Esophagus (tissue), 2 donors: ENCODE measurements around the gene KRTAP5-8. TPM values are rescaled to one million over a fixed set of nuclear protein-coding genes. Genes with fewer than 3 reads are reported as not detected.

Experiments
- polyA plus RNA-seq, 2 donors: library from polyadenylated mRNA; stranded (reverse); fragments of 200-250 nt; gene quantifications; one replicate each; pipeline ENCODE4 v1.2.3, GENCODE V29; 2013
- donor health status: healthy with polysubstance abuse.
- donor health status: Bipolar disorder and iron deficiency.

Gene KRTAP5-8
- polyA plus RNA-seq, 2 donors, result 0.07 to 0.31 TPM

Other genes starting within 250 kb of the KRTAP5-8 start
- 10 to 100 TPM; 26.2 to 41.8 TPM for gene DHCR7, start 89.6 kb upstream of the KRTAP5-8 start, polyA plus RNA-seq
- gene NADSYN1, start 84.8 kb upstream of the KRTAP5-8 start, polyA plus RNA-seq, result 10 to 100 TPM; 67.9 to 98.4 TPM
- gene KRTAP5-7, start 10.8 kb upstream of the KRTAP5-8 start, polyA plus RNA-seq, result under 1 TPM in 1 of 2 donors, not detected in 1; 0.20 TPM
- under 1 TPM; 0.28 to 0.92 TPM for gene KRTAP5-9, start 10.4 kb downstream of the KRTAP5-8 start, polyA plus RNA-seq
- gene KRTAP5-10, start 27.5 kb downstream of the KRTAP5-8 start, polyA plus RNA-seq, result under 1 TPM; 0.05 to 0.12 TPM
- not detected for gene KRTAP5-11, start 44.9 kb downstream of the KRTAP5-8 start, polyA plus RNA-seq